Endothelial cell of umbilical vein (primary cell): ENCODE results near the gene SCN2B. TPM values are rescaled to one million over a fixed set of nuclear protein-coding genes. Genes with fewer than 3 reads are reported as not detected.

Experiments used
- BruUV-seq: library from RNA; stranded (reverse); fragments of 400-500 nt; replicated peaks from 2 replicates; lab custom pipeline; 2021; lab: Mats Ljungman, UMichigan
- CTCF ChIA-PET: fragments of 300-600, 350-600 bp; sonication (Branson Sonifier 250); formaldehyde crosslinking; loops from one replicate; lab custom pipeline; 2021; ENCODE audit warnings: antibody characterized with exemption, inconsistent platforms; lab: Charles Lee
- POLR2A ChIA-PET: fragments of 300-600, 350-600 bp; sonication (Branson Sonifier 250); formaldehyde crosslinking; loops from one replicate; lab custom pipeline; 2021; ENCODE audit warnings: antibody characterized with exemption, inconsistent platforms; lab: Charles Lee
- DNase-seq: peaks from one replicate; pipeline ENCODE4 v3.0.0-alpha.2; 2011; ENCODE audit warnings: low read depth, low spot score
- FAIRE-seq: peaks from 2 replicates; lab custom pipeline; 2011; peaks lifted over from hg19 to GRCh38; lab: Jason Lieb, UNC
- H2AFZ ChIP-seq: 2 replicates; pipeline ENCODE4 v1.6.0; 2012; ENCODE audit warnings: low read depth, low read length, control low read depth, inconsistent platforms
- H3K27ac ChIP-seq: 2 replicates; pipeline ENCODE4 v1.5.1; 2011; ENCODE audit warnings: low read depth, mild to moderate bottlenecking, control low read depth, low read length, moderate library complexity; ENCODE audit not compliant: insufficient read depth
- H3K27me3 ChIP-seq, 2 experiments: 2 replicates each; pipeline versions ENCODE4 v1.6.0 to v1.6.1; 2011; ENCODE audit warnings: low read length in 2 of 2, mixed read lengths in 1 of 2; ENCODE audit not compliant: control insufficient read depth in 2 of 2, insufficient read depth in 2 of 2
- H3K36me3 ChIP-seq, 2 experiments: 2 replicates in 1 of 2; 3 replicates in 1 of 2; pipeline ENCODE4 v1.5.1; 2011; ENCODE audit warnings: low read length in 2 of 2, mild to moderate bottlenecking in 1 of 2, moderate library complexity in 1 of 2; ENCODE audit not compliant: control insufficient read depth in 2 of 2, insufficient read depth in 2 of 2; ENCODE audit errors: extremely low read depth in 1 of 2
- H3K4me1 ChIP-seq: 3 replicates; pipeline ENCODE4 v1.5.1; 2011; ENCODE audit warnings: mild to moderate bottlenecking, low read length; ENCODE audit not compliant: control insufficient read depth, insufficient read depth; ENCODE audit errors: extremely low read depth
- H3K4me2 ChIP-seq: 2 replicates; pipeline ENCODE4 v1.6.1; 2011; ENCODE audit warnings: low read length, control low read depth, mixed read lengths; ENCODE audit not compliant: insufficient read depth
- H3K4me3 ChIP-seq, 3 experiments: fragments of 200-600 bp in 1 of 3; sonication (generic), shearing (Covaris generic) in 1 of 3; replicated peaks in 1 of 3; 2 replicates each; pipeline ENCODE4 v1.5.1; 2011 to 2016; ENCODE audit warnings: control low read depth in 3 of 3, low read length in 3 of 3, mild to moderate bottlenecking in 2 of 3, inconsistent platforms in 1 of 3, low read depth in 1 of 3, moderate library complexity in 1 of 3; ENCODE audit not compliant: insufficient read depth in 1 of 3
- H3K79me2 ChIP-seq: 2 replicates; pipeline ENCODE4 v1.6.0; 2012; ENCODE audit warnings: low read length, inconsistent platforms; ENCODE audit not compliant: control insufficient read depth, insufficient read depth
- H3K9ac ChIP-seq: replicated peaks from 2 replicates; pipeline ENCODE3; 2011; ENCODE audit warnings: low read length, control low read depth; ENCODE audit not compliant: insufficient read depth; ENCODE audit errors: extremely low read depth
- H3K9me1 ChIP-seq: replicated peaks from 3 replicates; pipeline ENCODE4 v1.6.0; 2011; ENCODE audit warnings: mild to moderate bottlenecking, low read length; ENCODE audit not compliant: control insufficient read depth, insufficient read depth; ENCODE audit errors: extremely low read depth
- H3K9me3 ChIP-seq: replicated peaks from 2 replicates; pipeline ENCODE4 v1.5.1; 2012; ENCODE audit warnings: low read length, inconsistent platforms; ENCODE audit not compliant: control insufficient read depth, insufficient read depth
- H4K20me1 ChIP-seq: replicated peaks from 2 replicates; pipeline ENCODE3; 2011; ENCODE audit warnings: mild to moderate bottlenecking, low read length; ENCODE audit not compliant: control insufficient read depth, insufficient read depth; ENCODE audit errors: extremely low read depth
- CTCF ChIP-seq, 2 donors: IDR thresholded peaks; 1 replicate in 1 of 2; 2 replicates in 1 of 2; pipeline ENCODE4 v1.5.1; 2011; ENCODE audit warnings: low read length in 2 of 2, mild to moderate bottlenecking in 2 of 2, moderate library complexity in 2 of 2, control low read depth in 1 of 2, inconsistent platforms in 1 of 2, low read depth in 1 of 2; ENCODE audit not compliant: insufficient read depth in 1 of 2; ENCODE audit errors: extremely low read depth in 1 of 2
- EZH2 ChIP-seq: IDR thresholded peaks from 2 replicates; pipeline ENCODE4 v1.6.1; 2012; ENCODE audit warnings: borderline replicate concordance, low read depth, mild to moderate bottlenecking, moderate library complexity, low read length, inconsistent platforms; ENCODE audit not compliant: severe bottlenecking
- FOS ChIP-seq: IDR thresholded peaks from 2 replicates; pipeline ENCODE4 v1.6.1; 2011; ENCODE audit warnings: mild to moderate bottlenecking, low read length, moderate library complexity, borderline replicate concordance; ENCODE audit not compliant: insufficient read depth
- GATA2 ChIP-seq: IDR thresholded peaks from 2 replicates; pipeline ENCODE4 v1.7.0; 2011; ENCODE audit warnings: low read depth, mild to moderate bottlenecking, moderate library complexity, mixed read lengths, low read length; ENCODE audit not compliant: insufficient read length, insufficient read depth
- JUN ChIP-seq: IDR thresholded peaks from 2 replicates; pipeline ENCODE4 v1.6.1; 2011; ENCODE audit warnings: borderline replicate concordance, low read depth; ENCODE audit not compliant: insufficient read length, insufficient read depth
- MAX ChIP-seq: IDR thresholded peaks from 2 replicates; pipeline ENCODE4 v1.6.1; 2011; ENCODE audit not compliant: insufficient read depth, insufficient read length
- MYC ChIP-seq: IDR thresholded peaks from one replicate; pipeline ENCODE4 v1.6.1; 2011; ENCODE audit warnings: mild to moderate bottlenecking, low read depth, low read length
- POLR2A ChIP-seq: IDR thresholded peaks from 2 replicates; pipeline ENCODE4 v1.6.1; 2012; ENCODE audit warnings: low read depth, mild to moderate bottlenecking, control low read depth, low read length
- POLR2AphosphoS5 ChIP-seq: IDR thresholded peaks from 2 replicates; pipeline ENCODE4 v1.6.1; 2012; ENCODE audit warnings: low read depth, mild to moderate bottlenecking, control low read depth, low read length, moderate library complexity; ENCODE audit not compliant: insufficient read depth
- dilution Hi-C: fragments of 300-500 bp; cut with MboI; formaldehyde crosslinking; loops from one replicate; pipeline ENCODE4 v1.15.0; 2019; ENCODE audit warnings: low sequenced_read_pairs; ENCODE audit not compliant: extremely low pct_ligation_motif_present
- intact Hi-C: fragments of 100-400 bp; cut with micrococcal nuclease; formaldehyde crosslinking; loops from one replicate; pipeline ENCODE4 v1.10.0; 2022
- polyA plus RNA-seq, 4 experiments: library from polyadenylated mRNA; depleted of rRNA in 3 of 4; stranded (reverse) in 3 of 4; unstranded in 1 of 4; fragments of >200 nt; gene quantifications; 2 replicates each; pipeline versions ENCODE4 v1.2.1 to v1.2.3, GENCODE V29; 2011 to 2012; ENCODE audit warnings: missing spikeins in 1 of 4
- total RNA-seq: library from RNA; stranded (reverse); gene quantifications from 2 replicates; pipeline ENCODE4 v1.2.3, GENCODE V29; 2021

Gene SCN2B
- total and polyA plus RNA-seq, 2 donors (not counting 3 experiments of a cell fraction or from before 2014, with no cell fraction given) = not detected

GRCh38 chr11:118162846-118163245, 13.6 kb downstream of the SCN2B start:
- Histone ChIP-seq H3K27me3 (peaks cover 17 to 31% of the 10 kb centered on the region in 2 experiments), H3K27ac (no peak overlapping the region), H3K4me1 (no peaks in the 10 kb centered on the region), H3K36me3 (no peaks in the 10 kb centered on the region), H3K4me2 (no peak overlapping the region), H3K9ac (no peak overlapping the region), H3K4me3 (no peak overlapping the region), H2AFZ (no peak overlapping the region), H4K20me1 (no peaks in the 10 kb centered on the region), H3K9me1 (no peaks in the 10 kb centered on the region), H3K9me3 (no peaks in the 10 kb centered on the region), H3K79me2 (no peaks in the 10 kb centered on the region)
- CTCF ChIA-PET = interaction anchor here (1.4 to 1.8 kb wide), 2 partner anchors 9 to 36 kb away, joined by 6 to 7 read pairs; no protein-coding TSS in a partner anchor
- TF ChIP-seq EZH2 (no peak), MAX (no peak), FOS (no peak), MYC (no peak), JUN (no peak), POLR2A (no peak), CTCF (IDR thresholded peaks at IDR 0.05; ENCODE audit: extremely low read depth in 1 of 2, insufficient read depth in 1 of 2, low read depth in 1 of 2, low read length in 2 of 2) (no peak), GATA2 (no peak), POLR2AphosphoS5 (no peak)
- intact Hi-C loops = no loop called here
- dilution Hi-C loops = no loop called here
- DNase-seq (no peak), FAIRE-seq (no peak)
- POLR2A ChIA-PET = no interaction called here
- no TSS peak for BruUV-seq
